ENCODE measurements around the gene ENTPD3.
A peak's percentile ranks its signal among the peaks of the same experiment; 100 is the strongest.
"Not testable (repeated sequence)": the region's sequence is repeated elsewhere in the genome, so short reads cannot be mapped to it uniquely, and the experiment has no call there.

ENTPD3 gene

GRCh38 chr3:40407007-40407406 lies 20.0 kb downstream of the ENTPD3 start:
- DNase-seq: no peak

GRCh38 chr3:40407611-40408010 lies 20.6 kb downstream of the ENTPD3 start:
- no peak for DNase-seq

- no peak for DNase-seq
Measured at GRCh38 chr3:40414270-40414669, 27.3 kb downstream of the ENTPD3 start.

GRCh38 chr3:40417845-40418543 lies 31.0 kb downstream of the ENTPD3 start:
- DNase-seq: no peak

- no peak for DNase-seq
Measured at GRCh38 chr3:40422861-40423260, 35.9 kb downstream of the ENTPD3 start.

GRCh38 chr3:40427045-40427669 lies 40.2 kb downstream of the ENTPD3 start:
- no peak for DNase-seq

- no peak for DNase-seq
Measured at GRCh38 chr3:40432793-40433192, 45.8 kb downstream of the ENTPD3 start.

GRCh38 chr3:40437889-40438288 lies 50.9 kb downstream of the ENTPD3 start:
- no peak for DNase-seq

GRCh38 chr3:40445062-40445461 lies 58.1 kb downstream of the ENTPD3 start:
- no peak for DNase-seq

GRCh38 chr3:40445880-40446279 lies 58.9 kb downstream of the ENTPD3 start:
- no peak for DNase-seq

- no peak for DNase-seq
Measured at GRCh38 chr3:40450438-40450837, 63.5 kb downstream of the ENTPD3 start.

GRCh38 chr3:40451551-40451950 lies 64.6 kb downstream of the ENTPD3 start:
- no peak for DNase-seq

GRCh38 chr3:40452057-40452456 lies 65.1 kb downstream of the ENTPD3 start:
- no peak for DNase-seq

GRCh38 chr3:40452562-40452875 lies 65.5 kb downstream of the ENTPD3 start:
- DNase-seq: no peak

GRCh38 chr3:40452876-40453730 lies 66.1 kb downstream of the ENTPD3 start:
- DNase-seq: peak; percentile 93

- DNase-seq: no peak
Measured at GRCh38 chr3:40453933-40454332, 66.9 kb downstream of the ENTPD3 start.

- no peak for DNase-seq
Measured at GRCh38 chr3:40455328-40455727, 68.3 kb downstream of the ENTPD3 start.

- DNase-seq: no peak
Measured at GRCh38 chr3:40456279-40456939, 69.4 kb downstream of the ENTPD3 start.

- DNase-seq: peak; percentile 94
Measured at GRCh38 chr3:40456940-40457823, 70.2 kb downstream of the ENTPD3 start, which contains the start of gene RPL14. TSS of gene RPL14 (plus strand) at chr3:40457339. CDS start at chr3:40457472, 133 bp downstream.

GRCh38 chr3:40458473-40458872 lies 71.5 kb downstream of the ENTPD3 start:
- no peak for DNase-seq

- DNase-seq: not testable (repeated sequence)
Measured at GRCh38 chr3:40460481-40460880, 73.5 kb downstream of the ENTPD3 start.

- DNase-seq: no peak
Measured at GRCh38 chr3:40461161-40461560, 74.2 kb downstream of the ENTPD3 start.
